ENCODE measurements around the gene RADIL. TPM values are rescaled to one million over a fixed set of nuclear protein-coding genes. Genes with fewer than 3 reads are reported as not detected.

RADIL gene
- total RNA-seq, 4 donors from 2014 or later: 2.1 to 6.8 (median 3.6) TPM

DNA sequence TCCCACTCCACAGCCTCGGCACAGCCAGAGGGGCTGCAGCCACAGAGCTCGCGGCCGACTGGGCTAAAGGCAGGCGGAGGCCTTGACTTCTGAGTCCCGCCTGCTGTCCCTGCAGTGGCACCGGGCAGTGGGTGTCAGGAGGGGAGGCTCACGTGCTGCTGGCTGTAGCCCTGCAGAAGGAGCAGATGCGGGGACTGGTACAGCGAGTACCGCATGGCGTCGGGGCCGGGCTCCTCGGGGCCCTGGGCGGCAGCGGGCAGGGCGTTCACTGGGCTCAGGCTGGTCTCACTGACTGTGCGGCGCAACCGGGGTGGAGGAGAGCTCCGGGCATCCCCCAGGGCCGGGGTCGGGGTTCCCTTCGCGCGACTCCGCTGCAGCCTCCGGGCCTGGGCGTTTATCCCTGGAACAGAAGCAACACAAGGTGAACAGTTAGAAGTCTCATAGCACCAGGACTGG lies 47.3 kb downstream of the RADIL start:
- TF ChIP-seq POLR2AphosphoS5 (IDR thresholded peaks at IDR 0.05) (no peak), POLR2A (IDR thresholded peaks at IDR 0.05) (no peak), EP300 (IDR thresholded peaks at IDR 0.05) (no peak)
- TF ChIP-seq, protein P1, sequence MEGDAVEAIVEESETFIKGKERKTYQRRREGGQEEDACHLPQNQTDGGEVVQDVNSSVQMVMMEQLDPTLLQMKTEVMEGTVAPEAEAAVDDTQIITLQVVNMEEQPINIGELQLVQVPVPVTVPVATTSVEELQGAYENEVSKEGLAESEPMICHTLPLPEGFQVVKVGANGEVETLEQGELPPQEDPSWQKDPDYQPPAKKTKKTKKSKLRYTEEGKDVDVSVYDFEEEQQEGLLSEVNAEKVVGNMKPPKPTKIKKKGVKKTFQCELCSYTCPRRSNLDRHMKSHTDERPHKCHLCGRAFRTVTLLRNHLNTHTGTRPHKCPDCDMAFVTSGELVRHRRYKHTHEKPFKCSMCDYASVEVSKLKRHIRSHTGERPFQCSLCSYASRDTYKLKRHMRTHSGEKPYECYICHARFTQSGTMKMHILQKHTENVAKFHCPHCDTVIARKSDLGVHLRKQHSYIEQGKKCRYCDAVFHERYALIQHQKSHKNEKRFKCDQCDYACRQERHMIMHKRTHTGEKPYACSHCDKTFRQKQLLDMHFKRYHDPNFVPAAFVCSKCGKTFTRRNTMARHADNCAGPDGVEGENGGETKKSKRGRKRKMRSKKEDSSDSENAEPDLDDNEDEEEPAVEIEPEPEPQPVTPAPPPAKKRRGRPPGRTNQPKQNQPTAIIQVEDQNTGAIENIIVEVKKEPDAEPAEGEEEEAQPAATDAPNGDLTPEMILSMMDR (IDR thresholded peaks at IDR 0.05): no peak

DNA sequence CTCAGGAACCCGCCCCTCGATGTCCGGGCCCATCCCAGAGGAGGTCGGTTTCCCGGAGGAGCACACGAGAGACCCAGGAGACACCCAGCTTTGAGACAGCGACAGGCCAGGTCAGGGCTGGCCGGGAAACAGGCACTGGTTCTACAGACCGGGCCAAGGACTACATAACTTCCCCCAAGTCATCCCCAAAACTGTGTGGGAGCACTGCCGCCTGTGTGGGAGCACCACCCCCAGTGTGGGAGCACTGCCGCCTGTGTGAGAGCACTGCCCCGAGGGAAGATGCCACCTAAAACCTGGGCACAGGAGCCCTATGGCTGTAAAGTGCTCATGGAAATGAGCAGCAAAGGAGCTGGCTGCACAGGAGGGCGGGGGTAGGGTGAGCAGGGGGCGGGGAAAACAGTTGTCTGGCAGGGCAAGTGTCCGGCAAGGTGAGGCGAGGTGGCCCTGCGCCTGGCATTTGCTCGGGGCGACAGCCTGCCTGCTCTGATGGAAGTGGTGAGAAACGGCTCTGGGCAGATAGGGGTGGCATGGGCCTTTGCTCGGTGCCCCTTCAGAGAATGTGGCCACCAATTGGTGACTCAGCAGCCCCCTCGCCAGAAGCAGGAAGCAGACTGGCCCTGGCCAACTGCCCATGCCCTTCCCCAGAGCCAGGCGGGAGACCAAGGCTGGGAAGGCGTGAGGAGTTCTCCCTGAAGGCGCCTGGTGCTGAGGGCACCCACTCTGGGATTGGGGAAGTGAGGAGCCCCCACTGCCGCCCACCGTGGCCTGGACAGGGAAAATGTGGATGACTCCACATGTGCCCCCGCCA lies 47.9 kb downstream of the RADIL start:
- Histone ChIP-seq H3K4me1 (no peaks in the 10 kb centered on the region), H3K9me3 (no peaks in the 10 kb centered on the region), H3K36me3 (peaks cover 8% of the 10 kb centered on the region), H3K27ac (no peak overlapping the region), H3K27me3 (no peaks in the 10 kb centered on the region), H3K4me3 (no peak overlapping the region)
- TF ChIP-seq POLR2A (IDR thresholded peaks at IDR 0.05) (no peak), POLR2AphosphoS5 (IDR thresholded peaks at IDR 0.05) (no peak), EP300 (IDR thresholded peaks at IDR 0.05) (no peak)
- TF ChIP-seq, protein P1 (IDR thresholded peaks at IDR 0.05): no peak
- WGBS: 98% methylated on average over 21 of the region's 28 CpGs
- DNase-seq (ENCODE audit: low spot score in 2 of 2): no peak

More for the DNA sequence above, 47.3 kb downstream of the RADIL start:
- H3K27ac ChIP-seq: no peak overlapping the region
- 90% methylated on average over 16 of the region's 30 CpGs for WGBS
- H3K4me3 ChIP-seq: no peak overlapping the region
- H3K9me3 ChIP-seq: no peaks in the 10 kb centered on the region
- DNase-seq (ENCODE audit: low spot score in 2 of 2): no peak
- no peaks in the 10 kb centered on the region for H3K4me1 ChIP-seq
- H3K27me3 ChIP-seq: no peaks in the 10 kb centered on the region
- peaks cover 8% of the 10 kb centered on the region for H3K36me3 ChIP-seq

- Histone ChIP-seq H3K27ac (no peak overlapping the region), H3K9me3 (no peaks in the 10 kb centered on the region), H3K27me3 (no peaks in the 10 kb centered on the region), H3K4me1 (no peaks in the 10 kb centered on the region), H3K4me3 (no peak overlapping the region), H3K36me3 (peaks cover 8% of the 10 kb centered on the region)
- no peak for DNase-seq (ENCODE audit: low spot score in 2 of 2)
- no peak for TF ChIP-seq POLR2AphosphoS5 (IDR thresholded peaks at IDR 0.05)
- TF ChIP-seq, protein P1 (IDR thresholded peaks at IDR 0.05): no peak
- no peak for TF ChIP-seq POLR2A (IDR thresholded peaks at IDR 0.05)
- no peak for TF ChIP-seq EP300 (IDR thresholded peaks at IDR 0.05)
- WGBS: 93% methylated on average over 24 of the region's 60 CpGs
Observed at GRCh38 chr7:4834601-4835397, 48.7 kb downstream of the RADIL start.

DNA sequence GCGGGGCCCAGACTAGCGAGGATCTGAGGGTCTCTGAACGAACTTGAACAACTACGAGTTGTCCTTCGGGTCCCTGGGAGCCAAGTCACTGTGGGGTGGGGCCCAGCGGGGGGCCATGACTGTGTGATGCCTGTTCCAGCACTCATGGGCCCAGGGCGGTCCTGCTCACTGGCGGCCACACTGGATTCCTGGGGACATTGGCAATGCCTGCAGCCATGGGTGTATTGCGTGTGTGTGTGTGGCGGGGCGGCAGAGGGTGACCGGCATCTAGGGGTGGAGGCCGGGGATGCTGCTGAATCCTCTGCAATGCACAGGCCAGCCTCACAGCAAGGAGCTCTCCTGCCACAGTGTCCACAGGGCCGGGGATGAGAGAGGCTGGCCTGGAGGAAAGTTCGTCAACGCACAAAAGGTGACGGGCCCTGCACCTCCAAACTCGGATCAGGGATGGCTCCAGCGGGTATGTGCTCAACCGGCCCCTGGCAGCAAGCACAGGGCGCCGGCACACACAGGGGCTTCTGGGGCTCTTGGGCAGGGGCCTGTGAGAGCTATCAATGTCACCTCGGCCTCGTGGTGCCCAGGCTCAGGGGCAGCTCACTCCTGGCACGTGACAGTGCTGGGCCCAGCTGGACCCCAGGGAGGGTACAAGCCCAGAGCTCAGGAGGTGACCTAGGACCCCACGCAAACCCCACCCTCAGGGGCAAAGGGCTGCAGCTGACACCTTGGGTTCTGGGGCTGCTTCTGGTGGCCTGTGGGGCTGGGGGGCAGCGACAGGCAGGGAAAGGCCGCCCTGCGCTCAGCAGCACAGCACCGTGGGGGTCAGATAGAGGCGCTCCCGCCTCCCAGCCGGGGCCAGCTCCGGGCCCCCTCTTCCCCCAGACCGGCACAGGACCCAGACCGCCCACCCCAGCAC lies 49.6 kb downstream of the RADIL start:
- no peak overlapping the region for H3K27ac ChIP-seq
- no peaks in the 10 kb centered on the region for H3K4me1 ChIP-seq
- TF ChIP-seq EP300 (IDR thresholded peaks at IDR 0.05) (no peak), POLR2A (IDR thresholded peaks at IDR 0.05) (no peak), POLR2AphosphoS5 (IDR thresholded peaks at IDR 0.05) (no peak)
- TF ChIP-seq, protein P1 (IDR thresholded peaks at IDR 0.05): no peak
- no peaks in the 10 kb centered on the region for H3K27me3 ChIP-seq
- peaks cover 8% of the 10 kb centered on the region for H3K36me3 ChIP-seq
- H3K9me3 ChIP-seq: no peaks in the 10 kb centered on the region
- 91% methylated on average over 29 of the region's 36 CpGs for WGBS
- no peak for DNase-seq (ENCODE audit: low spot score in 2 of 2)
- no peak overlapping the region for H3K4me3 ChIP-seq
